ENCODE measurements around the gene ZBTB38.

The ZBTB38 gene

DNA sequence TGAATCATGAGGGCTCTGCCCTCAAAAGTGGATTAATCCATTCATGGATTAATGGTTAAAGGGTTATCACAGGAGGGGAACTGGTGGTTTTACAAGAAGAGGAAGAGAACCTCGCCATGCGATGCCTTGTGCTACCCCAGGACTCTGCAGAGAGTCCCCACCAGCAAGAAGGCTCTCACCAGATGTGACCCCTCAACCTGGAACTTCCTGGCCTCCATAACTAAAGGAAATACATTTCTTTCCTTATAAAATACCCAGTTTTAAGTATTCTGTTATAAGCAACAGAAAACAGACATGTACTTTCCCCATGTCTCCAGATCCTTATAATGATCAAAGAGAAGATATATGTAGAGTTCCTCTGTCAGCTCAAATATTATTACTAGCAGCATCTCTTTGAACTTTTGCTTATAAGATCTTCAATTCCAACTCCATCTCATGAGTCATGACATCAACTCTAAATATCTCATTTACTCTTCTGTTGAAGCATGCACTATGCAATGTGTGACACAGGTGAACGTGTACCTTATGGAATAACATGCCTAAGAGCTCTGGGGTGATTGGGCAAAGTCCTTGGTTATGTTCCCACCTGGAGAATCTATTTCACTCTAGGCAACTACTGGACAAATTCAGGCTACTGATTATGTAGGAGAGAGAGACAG, 37.5 kb upstream of the ZBTB38 start:
- no peaks in the 10 kb centered on the region for H3K27me3 ChIP-seq (replicated peaks; ENCODE audit: control insufficient read depth, insufficient read depth, low read length, poor library complexity, severe bottlenecking)
- H3K4me3 ChIP-seq (ENCODE audit: insufficient read depth, low read depth, low read length, poor library complexity, severe bottlenecking): no peak overlapping the region
- H3K36me3 ChIP-seq (ENCODE audit: control insufficient read depth, insufficient read depth, low read length): no peaks in the 10 kb centered on the region
- DNase-seq: no peak
- no peak overlapping the region for H3K27ac ChIP-seq (ENCODE audit: insufficient read depth, low read length, poor library complexity, severe bottlenecking)
- no peaks in the 10 kb centered on the region for H3K9me3 ChIP-seq (ENCODE audit: control insufficient read depth, low read length)
- no peaks in the 10 kb centered on the region for H3K4me1 ChIP-seq (ENCODE audit: control insufficient read depth, insufficient read depth, low read length, poor library complexity, severe bottlenecking)

DNA sequence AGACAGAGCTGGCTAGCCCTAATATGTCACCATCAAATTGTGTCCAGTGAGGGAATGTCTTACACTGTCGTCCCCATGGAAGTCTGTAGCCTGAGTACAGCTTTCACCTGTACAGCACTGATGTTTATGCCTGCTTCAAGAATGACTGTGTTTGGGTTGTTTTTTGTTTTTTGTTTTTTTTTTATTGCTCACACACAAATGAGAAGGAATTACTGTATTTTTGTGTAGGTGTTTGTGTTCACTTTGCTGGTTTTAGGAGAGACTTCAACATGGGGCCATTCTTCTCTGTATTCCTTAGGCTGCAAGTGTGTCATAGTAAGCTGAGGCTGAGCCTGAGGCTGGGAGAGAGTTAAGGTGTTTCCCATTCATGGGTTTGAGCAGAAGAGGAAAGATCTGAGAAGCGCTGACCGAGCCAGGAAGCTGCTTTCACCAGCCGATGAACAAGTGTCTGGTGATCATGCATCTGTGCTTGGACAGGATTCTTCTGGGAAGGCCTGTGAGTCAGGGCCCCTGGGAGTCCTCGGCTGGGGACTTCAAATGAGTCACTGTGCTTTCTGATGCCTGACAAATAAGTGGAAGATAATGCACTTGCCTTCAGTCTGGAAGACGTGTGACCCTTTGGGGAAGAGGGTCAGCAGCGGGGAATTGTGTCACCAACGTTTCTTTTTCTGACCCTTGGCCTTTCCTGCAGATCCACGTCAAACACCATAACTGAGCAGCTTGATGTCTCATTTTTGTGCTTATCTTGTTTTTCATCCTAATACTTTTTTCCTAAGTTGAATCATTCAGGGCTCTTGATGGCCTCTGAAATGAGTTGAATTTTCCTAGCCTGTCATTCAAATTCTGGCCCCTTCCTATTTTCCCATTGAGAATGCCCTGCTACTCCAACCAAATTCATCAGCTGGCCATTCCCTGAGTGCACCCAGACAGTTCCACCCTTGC, 36.7 kb upstream of the ZBTB38 start:
- no peaks in the 10 kb centered on the region for H3K4me1 ChIP-seq (ENCODE audit: control insufficient read depth, insufficient read depth, low read length, poor library complexity, severe bottlenecking)
- no peak for DNase-seq
- H3K36me3 ChIP-seq (ENCODE audit: control insufficient read depth, insufficient read depth, low read length): no peaks in the 10 kb centered on the region
- no peaks in the 10 kb centered on the region for H3K9me3 ChIP-seq (ENCODE audit: control insufficient read depth, low read length)
- H3K27me3 ChIP-seq (replicated peaks; ENCODE audit: control insufficient read depth, insufficient read depth, low read length, poor library complexity, severe bottlenecking): no peaks in the 10 kb centered on the region
- H3K27ac ChIP-seq (ENCODE audit: insufficient read depth, low read length, poor library complexity, severe bottlenecking): no peak overlapping the region
- no peak overlapping the region for H3K4me3 ChIP-seq (ENCODE audit: insufficient read depth, low read depth, low read length, poor library complexity, severe bottlenecking)

DNA sequence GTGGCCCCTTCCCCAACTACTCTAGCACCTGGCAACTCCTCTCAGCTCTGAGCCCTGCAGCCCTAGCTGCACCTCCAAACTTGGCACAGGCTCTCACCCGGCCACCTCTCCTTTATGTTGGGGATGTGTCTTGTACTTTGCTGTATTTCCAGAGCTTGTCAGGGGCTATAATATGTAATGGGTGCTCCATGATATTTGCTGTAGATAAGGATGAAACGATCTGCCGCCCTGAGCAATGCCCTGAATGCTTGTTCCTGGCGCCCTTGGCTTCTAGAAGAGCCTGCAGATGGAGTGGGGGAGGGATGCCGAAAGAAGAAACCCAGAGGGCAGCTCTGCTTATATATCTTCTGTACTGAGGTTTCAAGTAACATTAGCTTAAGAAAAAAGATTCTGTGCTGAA, 35.9 kb upstream of the ZBTB38 start:
- no peaks in the 10 kb centered on the region for H3K4me1 ChIP-seq (ENCODE audit: control insufficient read depth, insufficient read depth, low read length, poor library complexity, severe bottlenecking)

DNA sequence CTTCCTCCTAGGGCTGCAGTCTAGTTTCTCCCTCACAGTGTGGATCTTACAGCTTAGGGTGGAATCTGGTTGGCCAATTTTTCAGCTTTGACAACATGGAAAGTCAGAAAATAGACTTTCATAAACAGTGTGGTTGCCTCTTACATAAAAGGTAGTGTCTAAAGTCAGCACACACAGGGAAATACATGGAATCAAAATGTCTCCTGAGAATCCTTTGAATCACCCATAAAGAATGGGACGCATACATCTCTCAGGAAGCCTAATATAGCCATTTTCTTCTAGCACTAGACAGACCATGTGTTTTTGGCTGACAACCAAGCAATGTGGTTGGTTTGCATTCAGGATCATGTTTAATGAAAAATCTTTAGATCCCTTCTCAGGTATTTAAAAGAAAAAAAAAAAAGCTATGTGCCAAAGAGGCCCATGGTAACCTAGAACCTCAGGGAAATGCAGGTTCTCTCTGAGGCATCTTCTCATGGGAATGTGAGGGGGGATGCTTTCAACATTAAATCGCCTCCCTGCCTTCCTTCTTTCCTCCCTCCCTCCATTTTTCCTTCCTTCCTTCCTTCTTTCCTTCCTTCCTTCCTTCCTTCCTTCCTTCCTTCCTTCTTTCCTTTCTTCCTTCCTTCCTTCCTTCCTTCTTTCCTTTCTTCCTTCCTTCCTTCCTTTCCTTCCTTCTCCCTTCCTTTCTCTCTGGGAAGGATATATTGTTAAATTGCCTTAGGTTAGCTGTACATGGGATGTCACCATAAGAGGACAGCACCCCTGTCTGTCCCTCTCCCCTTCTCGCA, 34.3 kb upstream of the ZBTB38 start:
- no peaks in the 10 kb centered on the region for H3K4me1 ChIP-seq (ENCODE audit: control insufficient read depth, insufficient read depth, low read length, poor library complexity, severe bottlenecking)

More for the DNA sequence above, 35.9 kb upstream of the ZBTB38 start:
- no peaks in the 10 kb centered on the region for H3K9me3 ChIP-seq (ENCODE audit: control insufficient read depth, low read length)
- no peaks in the 10 kb centered on the region for H3K27me3 ChIP-seq (replicated peaks; ENCODE audit: control insufficient read depth, insufficient read depth, low read length, poor library complexity, severe bottlenecking)
- H3K36me3 ChIP-seq (ENCODE audit: control insufficient read depth, insufficient read depth, low read length): no peaks in the 10 kb centered on the region
- no peak overlapping the region for H3K4me3 ChIP-seq (ENCODE audit: insufficient read depth, low read depth, low read length, poor library complexity, severe bottlenecking)
- H3K27ac ChIP-seq (ENCODE audit: insufficient read depth, low read length, poor library complexity, severe bottlenecking): no peak overlapping the region
- DNase-seq: no peak

DNA sequence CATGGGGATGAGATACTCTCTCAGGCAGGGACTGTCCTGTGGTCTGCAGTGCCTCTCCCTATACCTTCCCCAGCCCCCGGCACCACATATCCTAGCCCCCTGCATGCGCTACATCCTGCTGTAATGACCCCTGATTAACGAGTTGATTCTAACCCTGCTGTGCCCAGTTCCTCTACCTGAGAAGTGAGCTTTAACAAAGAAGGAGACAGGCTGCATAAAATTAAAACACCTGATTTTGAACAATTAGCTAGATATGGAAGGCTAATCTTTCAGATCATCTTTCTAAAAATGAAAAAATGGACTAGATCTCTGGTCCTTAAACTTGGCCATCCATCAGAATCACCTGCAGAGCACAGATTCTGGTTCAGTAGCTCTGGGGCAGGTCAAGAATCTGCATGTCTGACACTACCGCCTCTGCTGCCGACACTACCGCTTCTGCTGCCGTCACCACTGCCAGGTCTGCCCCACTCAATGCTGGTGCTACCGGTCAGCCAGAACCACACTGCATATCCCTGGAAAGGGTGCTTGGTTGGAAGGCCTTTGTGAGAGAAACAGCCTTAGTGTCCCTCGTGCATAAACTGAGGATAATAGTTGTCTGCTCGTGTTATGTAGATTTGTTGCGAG, 33.6 kb upstream of the ZBTB38 start:
- Histone ChIP-seq H3K36me3 (ENCODE audit: control insufficient read depth, insufficient read depth, low read length) (no peaks in the 10 kb centered on the region), H3K4me1 (ENCODE audit: control insufficient read depth, insufficient read depth, low read length, poor library complexity, severe bottlenecking) (no peaks in the 10 kb centered on the region), H3K9me3 (ENCODE audit: control insufficient read depth, low read length) (no peaks in the 10 kb centered on the region), H3K27me3 (replicated peaks; ENCODE audit: control insufficient read depth, insufficient read depth, low read length, poor library complexity, severe bottlenecking) (no peaks in the 10 kb centered on the region), H3K4me3 (ENCODE audit: insufficient read depth, low read depth, low read length, poor library complexity, severe bottlenecking) (no peak overlapping the region), H3K27ac (ENCODE audit: insufficient read depth, low read length, poor library complexity, severe bottlenecking) (no peak overlapping the region)
- DNase-seq: no peak

More for the DNA sequence above, 34.3 kb upstream of the ZBTB38 start:
- H3K27me3 ChIP-seq (replicated peaks; ENCODE audit: control insufficient read depth, insufficient read depth, low read length, poor library complexity, severe bottlenecking): no peaks in the 10 kb centered on the region
- H3K36me3 ChIP-seq (ENCODE audit: control insufficient read depth, insufficient read depth, low read length): no peaks in the 10 kb centered on the region
- H3K9me3 ChIP-seq (ENCODE audit: control insufficient read depth, low read length): no peaks in the 10 kb centered on the region
- H3K27ac ChIP-seq (ENCODE audit: insufficient read depth, low read length, poor library complexity, severe bottlenecking): no peak overlapping the region
- no peak for DNase-seq
- H3K4me3 ChIP-seq (ENCODE audit: insufficient read depth, low read depth, low read length, poor library complexity, severe bottlenecking): no peak overlapping the region

DNA sequence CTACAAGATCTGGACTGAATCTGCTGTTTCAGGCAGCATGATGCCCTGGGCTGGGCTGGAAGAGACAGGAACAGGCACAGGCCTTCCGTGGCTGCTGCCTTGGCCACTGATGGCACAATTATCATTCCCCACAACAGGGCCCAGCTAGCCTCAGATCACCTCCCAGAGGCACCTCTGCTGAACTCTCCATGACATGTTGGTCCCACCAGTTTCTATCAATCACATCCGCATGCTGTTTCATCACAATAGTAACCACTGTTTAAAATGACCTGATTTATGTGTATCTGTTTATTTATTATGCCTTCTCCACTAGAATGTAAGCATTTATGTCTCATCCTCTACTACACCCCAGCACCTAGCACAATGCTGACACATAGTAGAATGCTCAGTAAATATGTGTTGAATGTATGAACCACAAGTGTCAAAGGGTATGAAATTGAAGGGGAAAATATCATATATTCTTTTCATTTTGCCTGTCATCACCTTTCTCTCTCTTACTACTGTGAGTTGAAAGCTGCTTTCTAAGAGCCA, 32.7 kb upstream of the ZBTB38 start:
- H3K4me3 ChIP-seq (ENCODE audit: insufficient read depth, low read depth, low read length, poor library complexity, severe bottlenecking): no peak overlapping the region
- H3K36me3 ChIP-seq (ENCODE audit: control insufficient read depth, insufficient read depth, low read length): no peaks in the 10 kb centered on the region
- H3K27ac ChIP-seq (ENCODE audit: insufficient read depth, low read length, poor library complexity, severe bottlenecking): no peak overlapping the region
- H3K27me3 ChIP-seq (replicated peaks; ENCODE audit: control insufficient read depth, insufficient read depth, low read length, poor library complexity, severe bottlenecking): no peaks in the 10 kb centered on the region
- no peaks in the 10 kb centered on the region for H3K4me1 ChIP-seq (ENCODE audit: control insufficient read depth, insufficient read depth, low read length, poor library complexity, severe bottlenecking)
- no peaks in the 10 kb centered on the region for H3K9me3 ChIP-seq (ENCODE audit: control insufficient read depth, low read length)
- DNase-seq: no peak

DNA sequence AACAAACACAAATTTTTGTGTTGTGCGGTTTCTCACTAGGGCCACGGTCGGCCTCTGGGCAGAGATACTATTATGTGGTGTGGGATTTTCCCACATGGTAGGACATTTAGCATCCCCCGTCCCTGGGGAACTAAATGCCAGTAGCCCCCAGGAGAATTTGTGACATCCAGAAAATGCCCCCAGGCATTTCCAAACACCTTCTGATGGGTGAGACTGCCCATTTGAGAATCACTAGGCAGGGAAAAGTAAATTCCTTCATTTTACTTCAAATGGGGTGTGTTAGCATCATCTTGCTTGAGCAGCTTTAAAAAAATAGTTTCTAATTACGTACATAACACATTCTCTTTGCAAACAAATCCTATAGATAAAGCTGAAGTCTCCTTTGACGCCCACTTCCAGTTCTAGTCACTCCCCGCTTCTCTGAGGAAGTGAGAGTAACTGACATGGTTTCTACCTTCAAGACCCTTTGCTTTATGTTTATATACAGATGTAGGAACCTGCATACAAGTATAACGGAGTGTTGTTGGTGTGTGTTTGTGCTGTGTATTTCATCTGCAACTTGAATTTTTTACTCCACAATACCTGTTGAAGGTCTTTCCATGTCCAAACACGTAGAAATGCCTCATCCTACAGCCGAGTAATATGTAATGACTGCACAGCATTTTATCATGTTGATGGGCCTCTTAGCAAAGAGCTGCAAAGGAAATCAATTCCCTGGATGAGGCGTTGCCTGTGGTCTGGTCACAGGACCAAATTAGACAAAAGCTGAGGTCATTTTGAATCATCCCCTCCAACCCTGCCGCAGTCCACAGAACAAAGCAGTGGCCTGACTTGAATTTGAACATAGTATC, 31.4 kb upstream of the ZBTB38 start:
- H3K27ac ChIP-seq (ENCODE audit: insufficient read depth, low read length, poor library complexity, severe bottlenecking): no peak overlapping the region
- no peaks in the 10 kb centered on the region for H3K9me3 ChIP-seq (ENCODE audit: control insufficient read depth, low read length)
- DNase-seq: no peak

DNA sequence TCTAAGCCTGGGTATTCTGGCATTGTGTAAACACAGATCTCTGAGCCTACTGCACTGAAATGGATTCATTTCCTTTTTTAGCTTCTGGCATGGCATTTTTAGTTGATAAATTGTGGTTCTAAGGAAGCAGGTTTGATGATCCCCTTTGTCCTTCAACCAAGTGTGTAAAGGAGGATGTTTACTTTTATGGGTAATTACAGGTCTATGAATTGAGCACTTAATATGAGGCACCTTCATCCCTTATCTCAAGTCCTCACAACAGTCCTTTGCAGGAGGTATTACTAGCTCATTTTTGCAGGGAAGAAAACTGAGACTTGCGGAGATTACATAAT, 30.8 kb upstream of the ZBTB38 start:
- no peaks in the 10 kb centered on the region for H3K27me3 ChIP-seq (replicated peaks; ENCODE audit: control insufficient read depth, insufficient read depth, low read length, poor library complexity, severe bottlenecking)
- H3K27ac ChIP-seq (ENCODE audit: insufficient read depth, low read length, poor library complexity, severe bottlenecking): no peak overlapping the region
- DNase-seq: no peak
- no peak overlapping the region for H3K4me3 ChIP-seq (ENCODE audit: insufficient read depth, low read depth, low read length, poor library complexity, severe bottlenecking)
- no peaks in the 10 kb centered on the region for H3K4me1 ChIP-seq (ENCODE audit: control insufficient read depth, insufficient read depth, low read length, poor library complexity, severe bottlenecking)
- H3K36me3 ChIP-seq (ENCODE audit: control insufficient read depth, insufficient read depth, low read length): no peaks in the 10 kb centered on the region
- H3K9me3 ChIP-seq (ENCODE audit: control insufficient read depth, low read length): no peaks in the 10 kb centered on the region

More for the DNA sequence above, 31.4 kb upstream of the ZBTB38 start:
- H3K4me1 ChIP-seq (ENCODE audit: control insufficient read depth, insufficient read depth, low read length, poor library complexity, severe bottlenecking): no peaks in the 10 kb centered on the region
- H3K4me3 ChIP-seq (ENCODE audit: insufficient read depth, low read depth, low read length, poor library complexity, severe bottlenecking): no peak overlapping the region
- H3K27me3 ChIP-seq (replicated peaks; ENCODE audit: control insufficient read depth, insufficient read depth, low read length, poor library complexity, severe bottlenecking): no peaks in the 10 kb centered on the region
- no peaks in the 10 kb centered on the region for H3K36me3 ChIP-seq (ENCODE audit: control insufficient read depth, insufficient read depth, low read length)

DNA sequence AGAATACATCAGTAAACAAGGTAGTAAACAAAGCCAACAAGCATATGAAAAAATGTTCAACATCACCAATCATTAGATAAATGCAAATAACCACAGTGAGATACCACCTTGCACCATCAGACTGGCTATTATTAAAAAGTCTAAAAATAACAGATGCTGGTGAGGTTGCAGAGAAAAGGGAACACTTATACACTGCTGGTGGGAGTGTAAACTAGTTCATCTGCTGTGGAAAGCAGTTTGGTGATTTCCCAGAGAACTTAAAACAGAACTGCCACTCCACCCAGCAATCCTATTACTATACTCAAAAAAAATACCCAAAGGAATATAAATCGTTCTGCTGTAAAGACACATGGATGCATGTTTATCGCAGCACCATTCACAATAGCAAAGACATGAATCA, 30.3 kb upstream of the ZBTB38 start:
- no peaks in the 10 kb centered on the region for H3K9me3 ChIP-seq (ENCODE audit: control insufficient read depth, low read length)
- H3K27ac ChIP-seq (ENCODE audit: insufficient read depth, low read length, poor library complexity, severe bottlenecking): no peak overlapping the region
- DNase-seq: no peak
- no peak overlapping the region for H3K4me3 ChIP-seq (ENCODE audit: insufficient read depth, low read depth, low read length, poor library complexity, severe bottlenecking)
- H3K36me3 ChIP-seq (ENCODE audit: control insufficient read depth, insufficient read depth, low read length): no peaks in the 10 kb centered on the region
- H3K4me1 ChIP-seq (ENCODE audit: control insufficient read depth, insufficient read depth, low read length, poor library complexity, severe bottlenecking): no peaks in the 10 kb centered on the region
- no peaks in the 10 kb centered on the region for H3K27me3 ChIP-seq (replicated peaks; ENCODE audit: control insufficient read depth, insufficient read depth, low read length, poor library complexity, severe bottlenecking)
